CD4-positive, alpha-beta T cell treated with Interleukin-17A for 4 hours (primary cell): Measurements from ENCODE around the gene APOA5.

Experiments used
- DNase-seq: peaks from one replicate; pipeline ENCODE4 v3.0.0-alpha.2; 2020; ENCODE audit warnings: mixed read lengths

Gene APOA5

DNA sequence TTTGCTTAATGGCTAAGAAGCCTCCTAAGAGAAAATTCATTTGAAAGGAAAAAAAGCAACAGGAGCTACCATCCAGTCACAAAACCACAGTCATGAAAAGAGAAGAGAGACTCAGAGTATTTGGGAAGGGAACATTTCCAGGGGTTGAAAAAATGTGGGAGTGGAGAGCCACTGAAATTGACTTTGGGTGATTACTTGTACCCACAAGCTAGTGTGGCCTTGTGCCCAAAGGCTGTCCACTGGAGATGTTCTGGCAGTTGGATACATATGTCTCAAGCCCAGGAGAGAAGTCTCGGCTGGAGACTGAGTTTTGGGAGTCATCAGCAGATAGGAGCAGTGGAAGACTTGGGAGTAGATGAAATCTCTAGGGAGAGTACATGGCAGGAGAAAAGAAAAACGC, 3.2 kb upstream of the APOA5 start:
- no peak for DNase-seq

DNA sequence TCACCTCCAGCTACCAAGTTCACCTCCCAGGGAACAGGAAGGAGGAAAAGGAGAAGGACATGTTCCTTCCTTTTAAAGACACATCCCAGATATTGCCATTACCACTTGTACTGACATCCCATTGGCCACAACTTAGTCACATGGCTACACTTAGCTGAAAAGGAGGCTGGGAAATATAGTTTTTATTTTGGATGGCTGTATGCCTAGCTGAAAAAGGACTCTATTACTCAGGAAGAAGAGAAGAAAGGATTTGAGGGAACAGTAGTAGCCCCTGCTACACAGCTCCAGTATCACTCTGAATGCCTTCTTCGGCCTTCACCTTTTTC, 2.1 kb upstream of the APOA5 start:
- no peak for DNase-seq

DNA sequence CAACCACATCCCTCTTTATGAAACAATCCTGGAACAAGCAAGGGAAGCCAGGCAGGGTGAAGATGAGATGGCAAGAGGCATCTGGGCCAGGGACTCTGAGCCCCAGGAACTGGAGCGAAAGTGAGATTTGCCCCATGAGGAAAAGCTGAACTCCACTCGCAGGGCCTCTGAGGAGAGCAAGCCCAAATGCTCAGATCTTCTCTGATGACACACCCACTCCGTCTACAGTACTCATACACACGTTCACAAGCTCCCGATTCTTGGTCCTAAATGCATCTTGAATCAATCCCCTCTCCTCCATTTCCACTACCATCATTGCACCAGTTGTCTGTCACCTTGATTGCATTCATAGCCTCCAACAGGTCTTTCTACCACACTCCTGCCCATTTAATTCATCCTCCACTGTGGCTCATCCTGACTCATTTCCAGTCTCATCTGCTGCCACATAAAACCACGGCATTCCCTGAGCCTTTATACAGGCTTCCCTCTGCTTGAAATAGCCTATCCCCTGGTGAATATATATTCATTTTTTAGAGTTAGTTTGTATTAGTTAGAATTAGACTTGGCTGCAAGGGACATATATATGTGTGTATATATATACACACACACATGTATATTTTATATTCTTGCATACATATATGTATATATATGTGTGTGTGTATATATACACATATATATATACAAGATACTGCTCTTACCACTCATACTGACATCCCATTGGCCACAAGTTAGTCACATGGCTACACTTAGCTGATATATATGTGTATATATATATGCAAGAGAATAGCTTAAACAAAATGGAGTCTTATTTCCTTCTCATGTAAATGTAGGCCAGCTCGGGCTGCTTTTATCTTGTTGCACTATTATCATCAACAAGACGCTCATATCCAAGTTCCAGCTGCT, 1.4 kb upstream of the APOA5 start:
- DNase-seq = no peak

DNA sequence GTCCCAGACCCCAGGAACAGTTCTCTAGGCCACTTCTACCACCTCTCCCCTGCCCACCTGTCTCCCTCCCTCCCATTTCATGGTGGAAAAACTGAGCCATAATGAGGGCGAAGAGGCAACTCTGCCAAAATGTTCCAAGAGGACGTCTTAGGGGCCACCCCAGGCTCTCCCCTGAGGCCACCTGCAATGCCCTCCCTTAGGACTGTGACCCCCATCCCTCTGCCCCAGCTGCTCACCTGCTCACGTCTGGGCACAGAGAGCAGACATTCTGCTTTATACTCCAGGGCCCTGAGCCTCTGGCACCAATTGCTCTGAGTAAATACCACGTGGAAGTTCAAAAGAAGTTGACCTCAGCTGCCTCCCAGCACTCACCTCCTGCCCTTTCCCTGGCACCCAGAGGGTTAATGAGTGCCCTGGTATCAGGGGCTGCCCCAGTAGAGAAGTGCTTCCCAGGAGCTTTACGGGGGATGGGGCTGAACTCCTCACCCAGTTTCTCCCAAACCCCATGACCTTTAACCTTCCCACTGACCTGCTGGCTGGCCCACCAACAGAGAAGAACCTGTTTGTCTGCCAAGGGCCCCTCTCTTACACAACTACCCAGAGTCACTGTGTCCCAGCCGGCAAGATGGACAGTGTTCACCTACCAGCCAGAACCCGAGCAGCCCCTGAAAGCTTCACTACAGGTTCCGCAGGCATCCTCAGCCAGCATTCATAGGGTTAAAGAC, 627 bp upstream of the APOA5 start:
- no peak for DNase-seq

DNA sequence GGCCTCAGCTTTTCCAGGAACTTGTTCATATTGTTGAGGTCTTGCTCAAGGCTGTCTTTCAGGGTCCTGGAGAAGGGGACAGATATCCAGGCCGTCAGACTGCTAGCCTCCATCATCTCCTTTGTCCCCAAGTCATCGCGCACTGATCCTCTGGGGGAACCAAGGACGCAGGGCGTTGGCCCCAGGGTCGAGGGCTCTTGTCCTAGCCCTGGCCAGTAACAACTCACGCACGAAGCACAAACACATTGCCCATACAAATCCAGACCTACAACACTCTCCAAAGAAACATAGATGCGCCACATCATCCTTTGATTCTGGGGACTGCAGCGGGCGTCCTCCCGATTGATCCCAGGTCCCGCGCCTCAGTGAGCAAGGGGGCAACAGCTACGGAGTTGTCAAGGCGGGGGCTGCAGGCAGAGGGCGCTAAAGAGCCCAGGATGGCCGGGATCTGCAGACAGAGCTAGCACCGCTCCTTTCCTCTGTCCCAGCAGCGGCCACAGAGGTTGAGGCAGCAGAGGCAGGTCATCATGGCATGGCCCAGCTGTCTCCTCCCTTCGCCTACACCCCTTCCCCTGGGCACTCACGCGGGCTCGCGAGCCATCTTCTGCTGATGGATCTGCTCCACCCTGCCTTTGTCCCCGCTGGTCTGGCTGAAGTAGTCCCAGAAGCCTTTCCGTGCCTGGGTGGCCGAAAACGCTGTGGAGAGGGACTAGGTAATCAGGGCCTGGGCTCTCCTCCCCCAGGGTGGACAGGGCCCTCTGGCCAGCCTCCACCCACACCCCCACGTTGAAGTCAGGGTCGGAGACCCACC, 472 bp downstream of the APOA5 start:
- DNase-seq = peak; percentile 85

DNA sequence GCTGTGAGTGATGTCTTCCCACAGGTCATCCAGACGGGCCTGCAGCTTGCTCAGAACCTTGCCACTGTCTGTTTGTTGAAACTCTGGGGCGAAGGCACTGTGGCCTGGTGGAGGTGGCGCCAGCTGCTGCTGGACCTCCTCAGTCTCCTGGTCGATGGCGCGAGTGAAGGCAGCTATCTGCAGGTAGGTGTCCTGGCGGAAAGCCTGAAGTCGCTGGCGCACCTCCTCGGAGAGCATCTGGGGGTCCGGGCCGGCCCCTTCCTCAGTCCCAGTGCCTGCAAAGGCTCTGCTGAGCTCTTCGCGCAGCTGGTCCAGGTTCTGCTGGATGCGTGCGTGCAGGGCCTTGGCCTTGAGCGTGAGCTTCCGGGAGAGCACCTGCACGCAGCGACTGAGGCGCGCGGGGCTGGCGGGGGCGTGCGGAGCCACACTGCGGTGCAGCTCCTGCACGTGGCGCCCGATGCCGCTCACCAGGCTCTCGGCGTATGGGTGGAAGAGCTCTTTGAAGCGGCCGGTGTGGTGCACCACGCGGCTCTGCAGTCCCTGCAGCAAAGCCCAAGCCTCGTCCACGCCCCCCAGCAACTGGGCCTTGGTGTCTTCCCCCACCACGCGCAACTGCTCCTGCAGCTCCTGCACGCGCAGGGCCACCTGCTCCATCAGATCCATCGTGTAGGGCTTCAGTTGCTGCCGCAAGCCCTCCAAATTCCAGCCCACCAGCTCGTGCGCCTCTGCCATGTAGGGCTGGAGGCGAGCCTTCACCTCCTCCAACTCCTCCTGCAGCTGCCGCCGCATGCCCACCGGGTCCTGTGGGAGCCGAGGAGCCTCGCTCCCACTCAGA, 1.3 kb downstream of the APOA5 start:
- no peak for DNase-seq

DNA sequence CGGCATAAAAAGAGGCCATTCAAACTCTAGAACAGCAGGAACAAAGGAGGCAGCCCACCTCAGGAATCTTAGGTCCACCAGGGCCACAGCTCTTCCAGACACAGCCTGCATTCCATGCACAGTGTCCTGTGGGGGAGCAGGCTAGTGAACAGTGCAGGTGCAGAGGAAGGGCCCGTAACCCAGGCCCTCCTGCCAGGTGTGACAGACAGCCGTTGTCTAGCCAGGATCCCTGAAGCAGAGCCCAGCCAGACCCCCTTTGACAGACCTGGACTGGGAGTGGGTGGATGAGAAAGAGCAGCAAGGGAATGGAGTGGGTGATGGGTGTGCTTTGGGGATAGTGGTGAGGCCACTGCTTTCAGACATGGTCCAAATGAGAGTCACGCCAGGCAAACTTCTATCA, 2.7 kb downstream of the APOA5 start:
- no peak for DNase-seq

DNA sequence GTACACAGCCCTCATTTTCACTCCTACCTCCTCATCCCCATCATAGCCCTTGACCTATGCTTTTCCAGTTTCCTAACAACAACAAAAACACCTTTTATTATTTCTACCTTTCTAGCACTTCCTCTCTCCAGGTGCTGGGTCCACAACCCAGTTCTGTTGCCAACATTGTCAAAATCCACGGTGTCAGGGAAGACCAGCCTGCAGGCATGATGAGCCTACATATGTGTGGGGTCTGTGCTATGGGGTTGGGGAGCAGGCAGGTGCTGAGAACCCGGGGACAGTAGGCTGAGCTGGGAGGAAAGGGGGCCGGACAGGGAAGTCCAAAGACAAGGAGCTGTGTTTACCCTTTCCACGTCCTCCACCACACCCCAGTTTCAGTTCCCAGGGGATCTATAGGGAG, 3.1 kb downstream of the APOA5 start:
- no peak for DNase-seq

DNA sequence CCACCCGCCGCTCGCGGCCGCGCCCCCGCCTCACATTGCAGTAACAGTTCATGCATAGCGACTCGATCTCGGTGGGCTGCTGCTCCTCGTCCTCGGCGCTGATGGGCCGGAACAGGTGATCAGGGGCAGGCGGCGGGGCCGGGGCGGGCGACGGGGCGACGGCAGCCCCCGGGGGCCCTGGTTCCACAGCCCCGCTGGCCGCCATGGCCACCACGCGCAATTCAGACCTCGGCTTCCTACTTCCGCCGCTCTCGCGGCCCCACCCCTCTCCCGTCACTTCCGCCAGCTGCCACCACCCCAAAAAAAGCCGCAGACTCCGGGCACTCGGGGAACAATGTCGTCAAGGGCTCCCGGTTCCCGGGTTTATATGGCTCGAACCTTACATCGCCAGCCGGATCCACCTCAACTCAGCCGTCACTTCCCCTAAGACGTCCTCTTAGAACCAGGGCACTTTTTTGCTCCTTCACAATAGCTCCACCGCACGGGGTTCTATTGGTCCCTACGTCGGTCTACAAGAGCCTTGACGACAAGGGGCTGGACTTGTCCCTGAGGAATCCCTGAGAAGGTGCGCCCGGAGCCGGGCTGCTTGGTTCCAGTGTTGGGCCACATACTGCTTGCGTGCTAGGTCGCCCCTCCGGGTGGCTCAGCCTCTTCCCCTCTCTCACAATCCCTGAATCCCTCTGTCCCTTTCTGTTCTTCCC, 3.7 kb downstream of the APOA5 start, which contains the start of gene ZPR1:
TSS of gene ZPR1 (minus strand) at position 238 of the 701 bp plus-strand sequence. CDS start at position 205, 33 bp downstream.
- DNase-seq = peak; percentile 88

DNA sequence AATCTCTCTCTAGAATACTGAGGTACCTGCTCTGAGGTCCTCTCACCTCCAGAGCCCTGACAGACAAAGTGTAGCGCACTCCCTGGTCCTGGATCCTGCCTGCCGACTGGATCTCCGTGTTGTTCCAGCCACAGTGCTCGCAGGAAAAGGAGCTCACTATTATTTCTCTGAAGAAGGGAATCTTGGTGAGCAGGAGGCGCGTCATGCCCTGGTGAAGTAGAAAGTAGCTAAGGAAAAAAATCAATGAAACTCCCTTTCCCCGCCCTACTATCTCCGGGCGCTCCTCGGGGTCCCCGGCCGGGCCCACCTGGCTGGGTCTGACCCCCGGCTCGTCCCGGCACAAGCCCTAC, 4.3 kb downstream of the APOA5 start:
- DNase-seq = no peak

DNA sequence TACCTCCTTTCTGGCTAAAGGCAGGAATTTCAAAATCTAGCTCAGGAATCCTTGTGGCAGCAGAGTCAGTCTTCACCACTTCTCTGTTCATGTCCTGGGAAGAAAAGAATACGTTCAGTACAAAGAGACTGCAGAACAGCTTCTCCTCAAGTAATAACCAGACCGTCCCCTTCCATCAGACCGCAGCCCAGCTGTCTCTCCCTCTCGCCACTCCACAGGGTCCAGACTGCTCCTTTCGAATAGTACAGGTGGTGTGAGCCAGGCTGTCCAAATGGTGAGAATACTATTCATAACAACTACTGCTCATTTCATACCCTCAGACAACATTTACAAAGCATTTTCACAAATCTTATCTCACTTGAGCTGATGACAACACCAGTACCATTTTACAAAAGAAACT, 4.7 kb downstream of the APOA5 start:
- DNase-seq = no peak

DNA sequence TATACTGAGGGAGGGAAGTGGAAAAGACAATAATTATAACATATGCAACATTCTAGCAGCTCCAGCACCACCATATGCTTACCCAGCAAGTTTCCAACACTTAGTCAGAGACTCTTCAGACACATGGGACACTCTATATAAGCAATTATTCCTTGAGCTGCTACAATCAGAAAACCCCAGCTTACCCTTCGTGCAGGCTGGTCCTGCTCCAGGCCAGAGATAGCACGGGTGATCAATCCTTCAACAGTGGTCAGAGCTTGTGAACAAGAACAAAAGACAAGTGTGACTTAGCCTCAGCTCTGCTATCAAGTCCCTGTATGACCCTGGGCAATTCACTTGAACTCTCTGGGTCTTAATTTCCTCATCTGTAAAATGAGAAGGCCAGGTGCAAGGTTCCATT, 5.4 kb downstream of the APOA5 start:
- DNase-seq = no peak

DNA sequence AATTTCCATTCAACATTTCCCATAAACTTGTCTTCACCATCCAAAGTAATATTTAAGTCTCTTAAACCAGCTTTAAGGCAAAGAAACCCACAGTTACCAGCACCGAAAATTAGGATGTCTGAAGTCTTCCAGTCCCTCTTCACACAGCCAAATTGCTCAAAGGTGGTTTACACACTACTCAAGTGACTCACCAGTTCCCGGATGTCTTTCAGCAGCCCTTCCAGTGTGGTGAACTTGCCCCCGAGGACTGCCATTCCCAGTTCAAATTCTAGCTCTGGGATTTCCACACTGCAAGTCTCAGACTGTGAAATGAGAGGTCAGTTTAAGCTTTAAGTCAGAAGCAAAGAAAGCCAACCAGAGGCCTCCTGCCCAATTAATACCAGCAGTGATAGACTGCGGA, 9.0 kb downstream of the APOA5 start:
- no peak for DNase-seq

DNA sequence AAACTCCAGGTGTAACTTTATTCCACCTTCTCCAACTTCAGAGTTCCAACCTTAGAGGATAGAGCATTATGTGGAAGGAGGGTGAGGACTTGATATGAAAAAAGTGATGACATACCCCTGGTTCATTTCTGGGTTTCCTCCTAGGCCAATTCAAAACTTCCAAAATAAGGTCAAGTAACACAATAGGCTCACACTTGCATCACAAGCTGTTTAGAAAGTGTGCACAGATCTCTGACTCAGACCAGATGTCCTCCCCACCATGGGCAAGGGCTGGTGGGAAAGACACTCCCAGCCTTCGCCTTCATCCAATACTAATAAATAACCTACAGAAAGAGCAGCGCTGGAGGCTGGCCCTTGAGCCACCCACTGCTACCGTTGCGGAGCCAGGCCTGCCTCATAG, 13.1 kb downstream of the APOA5 start:
- DNase-seq = no peak

DNA sequence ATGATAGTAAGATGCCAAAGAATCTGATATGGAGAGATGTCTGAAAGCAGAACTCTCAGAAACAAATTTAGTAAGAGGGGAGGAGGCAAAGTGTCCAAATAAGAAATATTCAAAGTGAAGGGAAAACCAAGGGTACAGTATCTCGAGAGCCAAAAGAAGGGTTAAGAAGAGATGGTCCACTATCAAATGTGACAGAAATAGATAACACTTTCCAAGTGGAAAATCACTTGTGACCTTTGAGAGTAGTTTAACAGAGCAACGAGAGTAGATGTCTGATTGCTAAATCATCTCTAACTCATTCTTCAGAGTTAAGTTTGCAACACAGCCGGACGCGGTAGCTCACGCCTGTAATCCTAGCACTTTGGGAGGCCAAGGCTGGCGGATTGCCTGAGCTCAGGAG, 14.6 kb downstream of the APOA5 start:
- no peak for DNase-seq

DNA sequence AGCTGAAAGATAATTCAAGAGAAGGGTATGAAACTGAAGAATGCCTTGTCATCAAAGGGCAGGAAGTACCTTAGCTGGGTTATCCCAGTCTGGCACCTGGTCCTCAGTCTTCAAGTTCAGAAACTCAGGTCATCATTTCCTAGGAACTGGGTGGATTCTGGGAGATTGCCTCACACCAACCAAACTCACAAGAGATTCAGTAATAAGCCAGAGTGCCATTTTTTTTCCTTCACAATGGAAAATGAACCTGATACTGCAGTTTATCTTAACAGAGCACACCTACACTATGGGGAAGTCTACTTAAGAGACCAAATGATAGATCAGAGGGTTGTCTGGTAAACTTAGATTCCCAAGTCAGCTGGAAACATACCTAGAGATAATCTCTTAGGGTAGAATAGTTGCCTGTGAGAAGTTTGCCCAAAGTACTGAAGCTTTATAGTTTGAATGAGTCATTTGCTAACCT, 15.1 kb downstream of the APOA5 start:
- no peak for DNase-seq

DNA sequence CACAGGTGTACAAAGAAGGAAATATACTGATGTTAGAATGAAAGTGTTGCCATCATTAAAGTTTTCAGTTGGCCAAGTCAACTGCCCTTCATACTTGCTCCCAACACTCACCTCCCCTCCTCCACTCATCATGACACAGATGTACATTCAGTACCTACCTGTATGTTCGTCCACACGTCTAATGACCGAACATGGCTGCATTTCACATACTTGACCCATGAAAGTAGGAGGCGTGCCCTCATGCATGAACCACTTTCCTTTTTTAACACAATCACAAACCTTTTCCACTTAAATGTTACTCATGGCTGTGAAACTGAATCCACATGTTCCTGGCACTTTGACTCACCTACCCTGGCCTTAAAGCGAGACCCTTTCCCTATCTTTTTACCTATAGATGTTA, 15.7 kb downstream of the APOA5 start:
- no peak for DNase-seq

DNA sequence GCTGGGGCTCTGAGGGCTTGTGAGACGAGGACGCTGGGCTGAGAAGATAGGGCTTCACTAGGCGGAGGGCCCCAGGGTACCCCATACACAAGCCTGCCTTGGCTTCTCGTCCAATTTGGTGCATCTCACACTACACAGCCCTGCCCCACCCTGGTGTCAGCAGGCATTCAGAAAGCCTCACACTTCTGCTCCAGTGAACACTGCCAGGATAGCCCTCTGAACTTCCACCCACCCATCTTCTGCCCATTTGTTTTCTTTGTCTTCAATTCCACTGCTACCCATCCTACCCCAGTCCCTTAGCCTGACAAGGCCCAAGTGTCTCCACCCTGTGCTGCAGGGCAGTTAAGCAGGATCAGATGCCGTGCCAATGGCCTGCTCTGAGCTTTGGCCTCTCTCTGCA, 17.0 kb downstream of the APOA5 start:
- no peak for DNase-seq

DNA sequence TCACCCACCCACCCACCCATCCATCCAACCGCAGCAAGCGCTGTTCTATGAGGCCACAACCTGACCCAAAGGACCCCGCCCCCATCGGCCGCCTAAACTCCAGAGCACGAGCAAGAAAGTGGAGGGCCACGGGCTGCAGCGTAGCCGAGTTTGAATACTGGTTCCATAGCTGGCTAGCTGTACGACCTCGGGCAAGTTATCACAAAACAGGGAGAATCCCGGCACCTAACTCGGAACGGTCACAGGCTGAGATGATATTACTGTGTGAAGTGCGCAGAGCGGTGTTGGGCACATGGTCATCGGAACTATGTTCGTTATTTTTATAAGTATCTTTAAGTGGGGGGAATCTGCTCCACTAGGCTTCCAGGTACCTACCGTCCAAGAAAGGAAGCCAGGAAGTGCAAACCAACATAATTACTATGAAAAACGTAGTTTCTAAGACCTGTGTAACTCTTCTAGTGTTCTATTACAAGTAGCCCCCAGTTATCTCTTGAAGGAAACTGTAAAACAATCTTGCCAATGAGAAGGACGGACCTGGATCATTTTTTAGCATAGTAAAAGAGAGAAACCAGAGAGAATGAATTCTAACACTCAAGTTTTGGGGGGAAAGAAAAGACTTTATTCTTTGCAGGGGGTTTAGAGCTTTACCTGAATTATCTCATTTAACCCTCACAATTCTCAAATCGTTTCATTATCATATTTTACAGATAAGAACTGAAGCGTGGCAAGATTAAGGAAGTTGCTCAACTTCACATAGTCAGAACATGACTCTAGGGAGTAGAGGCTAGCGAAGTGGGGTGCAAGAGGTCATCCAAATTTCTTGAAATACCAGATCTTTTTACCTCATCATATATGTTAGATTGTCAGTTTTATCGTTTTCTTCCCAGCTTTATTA, 18.2 kb downstream of the APOA5 start:
- no peak for DNase-seq

DNA sequence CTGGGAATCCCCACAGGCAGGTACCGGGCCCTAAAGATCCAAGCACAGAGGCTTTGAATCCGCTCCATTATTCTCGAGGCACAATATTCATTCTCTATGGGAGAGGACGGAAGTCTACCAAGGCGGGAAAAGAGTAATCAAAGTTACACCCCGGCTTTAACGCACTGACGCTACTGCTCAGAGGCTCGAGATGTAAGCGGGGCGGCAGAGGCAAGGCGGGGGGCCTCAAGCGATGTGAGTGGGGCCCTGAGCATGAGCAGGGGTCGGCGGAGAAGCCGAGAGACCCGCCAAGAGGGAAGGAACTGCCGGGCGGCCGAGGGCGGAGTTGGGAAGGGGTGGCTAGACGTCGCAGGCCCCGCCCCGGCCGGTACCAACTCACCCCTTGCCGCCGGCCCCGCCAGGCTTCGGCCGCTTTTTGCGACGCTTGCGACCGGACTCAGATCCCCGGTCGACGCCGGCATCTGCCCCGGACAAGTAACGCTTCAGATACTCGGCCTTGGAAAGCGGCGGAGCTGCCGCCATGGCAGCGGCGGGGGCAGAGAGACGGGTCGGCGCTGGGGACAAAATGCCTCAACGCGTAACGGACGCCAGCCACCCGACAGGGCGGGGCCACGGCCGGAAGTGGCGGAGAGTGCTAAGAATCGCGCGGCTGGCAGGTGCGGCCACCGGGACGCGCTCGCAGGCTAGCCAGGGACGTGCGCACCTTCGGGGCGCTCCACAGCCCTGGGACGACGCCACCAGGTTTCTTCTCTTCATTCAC, 19.1 kb downstream of the APOA5 start, which contains the start of gene BUD13:
TSS of gene BUD13 (minus strand) at position 545 of the 760 bp plus-strand sequence. CDS start at position 522, 23 bp downstream.
- peak; percentile 95 for DNase-seq
